ENCODE results near the gene LRRK2. TPM values are rescaled to one million over a fixed set of nuclear protein-coding genes. Genes with fewer than 3 reads are reported as not detected.
"Not testable (repeated sequence)": the region's sequence is repeated elsewhere in the genome, so short reads cannot be mapped to it uniquely, and the experiment has no call there.

Gene LRRK2
- total RNA-seq, 1 donor from 2014 or later = 0.26 TPM

DNA sequence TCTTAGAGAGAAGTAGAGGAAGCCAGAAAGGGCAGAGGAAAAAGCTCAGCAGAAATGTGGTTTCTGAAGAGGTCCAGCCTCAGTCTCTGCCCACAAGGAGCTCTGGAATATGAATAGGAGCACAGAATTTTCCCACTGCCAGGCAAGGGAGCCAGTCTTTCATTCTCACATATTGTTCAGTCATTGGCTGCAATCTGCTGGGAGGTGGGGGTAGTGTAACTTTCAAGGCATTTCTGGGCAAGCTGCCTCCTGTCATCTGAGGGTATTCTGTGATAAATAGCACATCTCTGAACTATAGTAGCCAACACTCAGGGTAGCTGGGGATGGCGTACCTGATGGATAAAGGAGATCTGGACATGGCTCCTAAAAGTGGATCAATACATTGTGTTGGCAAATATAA lies 127.2 kb downstream of the LRRK2 start:
- H3K4me3 Mint-ChIP-seq (ENCODE audit: unreplicated experiment) = no peak overlapping the region
- peaks cover 3% of the 10 kb centered on the region for H3K36me3 Mint-ChIP-seq (ENCODE audit: low read depth, unreplicated experiment)
- H3K4me1 Mint-ChIP-seq (ENCODE audit: unreplicated experiment) = no peaks in the 10 kb centered on the region

GRCh38 chr12:40375076-40375475 lies 150.3 kb downstream of the LRRK2 start:
- no peak overlapping the region for H3K27ac Mint-ChIP-seq (ENCODE audit: unreplicated experiment)
- no peaks in the 10 kb centered on the region for H3K36me3 Mint-ChIP-seq (ENCODE audit: low read depth, unreplicated experiment)
- H3K27me3 Mint-ChIP-seq (ENCODE audit: unreplicated experiment) = no peaks in the 10 kb centered on the region
- peak; percentile 17 for TF ChIP-seq CTCF (IDR thresholded peaks at IDR 0.05; ENCODE audit: unreplicated experiment)
- no peaks in the 10 kb centered on the region for H3K9me3 Mint-ChIP-seq (ENCODE audit: unreplicated experiment)
- H3K4me3 Mint-ChIP-seq (ENCODE audit: unreplicated experiment) = no peak overlapping the region
- DNase-seq (ENCODE audit: low spot score) = no peak
- H3K4me1 Mint-ChIP-seq (ENCODE audit: unreplicated experiment) = no peaks in the 10 kb centered on the region

More for the DNA sequence above, 127.2 kb downstream of the LRRK2 start:
- H3K27ac Mint-ChIP-seq (ENCODE audit: unreplicated experiment) = no peak overlapping the region
- no peak for DNase-seq (ENCODE audit: low spot score)
- peaks cover 3% of the 10 kb centered on the region for H3K27me3 Mint-ChIP-seq (ENCODE audit: unreplicated experiment)
- TF ChIP-seq CTCF (IDR thresholded peaks at IDR 0.05; ENCODE audit: unreplicated experiment) = no peak
- no peaks in the 10 kb centered on the region for H3K9me3 Mint-ChIP-seq (ENCODE audit: unreplicated experiment)

GRCh38 chr12:40376533-40377267 lies 151.9 kb downstream of the LRRK2 start:
- H3K4me1 Mint-ChIP-seq (ENCODE audit: unreplicated experiment) = no peaks in the 10 kb centered on the region
- no peaks in the 10 kb centered on the region for H3K9me3 Mint-ChIP-seq (ENCODE audit: unreplicated experiment)
- H3K4me3 Mint-ChIP-seq (ENCODE audit: unreplicated experiment) = no peak overlapping the region
- no peak for DNase-seq (ENCODE audit: low spot score)
- no peak overlapping the region for H3K27ac Mint-ChIP-seq (ENCODE audit: unreplicated experiment)
- no peaks in the 10 kb centered on the region for H3K36me3 Mint-ChIP-seq (ENCODE audit: low read depth, unreplicated experiment)
- H3K27me3 Mint-ChIP-seq (ENCODE audit: unreplicated experiment) = no peaks in the 10 kb centered on the region
- TF ChIP-seq CTCF (IDR thresholded peaks at IDR 0.05; ENCODE audit: unreplicated experiment) = no peak

DNA sequence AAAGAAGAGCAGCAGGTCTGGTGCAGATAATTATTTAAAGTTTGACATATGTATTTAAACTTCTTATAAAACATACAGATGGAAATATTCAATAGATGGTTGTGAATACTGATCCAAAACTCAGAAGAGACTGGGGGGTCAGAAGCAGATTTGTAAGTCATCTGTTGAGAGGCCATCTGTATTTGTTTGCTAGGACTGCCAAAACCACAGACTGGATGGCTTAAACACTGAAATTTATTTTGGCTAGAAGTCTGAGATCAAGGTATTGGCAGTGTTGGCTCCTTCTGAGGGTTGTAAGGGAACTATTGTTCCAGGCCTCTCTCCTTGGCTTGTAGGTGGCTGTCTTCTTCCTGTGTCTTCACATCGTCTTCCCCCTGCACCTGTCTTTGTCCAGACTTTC lies 153.9 kb downstream of the LRRK2 start:
- no peak for DNase-seq (ENCODE audit: low spot score)
- Mint-ChIP-seq H3K4me1 (ENCODE audit: unreplicated experiment) (no peaks in the 10 kb centered on the region), H3K4me3 (ENCODE audit: unreplicated experiment) (no peak overlapping the region), H3K36me3 (ENCODE audit: low read depth, unreplicated experiment) (no peaks in the 10 kb centered on the region), H3K27ac (ENCODE audit: unreplicated experiment) (no peak overlapping the region), H3K9me3 (ENCODE audit: unreplicated experiment) (no peaks in the 10 kb centered on the region), H3K27me3 (ENCODE audit: unreplicated experiment) (no peaks in the 10 kb centered on the region)
- no peak for TF ChIP-seq CTCF (IDR thresholded peaks at IDR 0.05; ENCODE audit: unreplicated experiment)

DNA sequence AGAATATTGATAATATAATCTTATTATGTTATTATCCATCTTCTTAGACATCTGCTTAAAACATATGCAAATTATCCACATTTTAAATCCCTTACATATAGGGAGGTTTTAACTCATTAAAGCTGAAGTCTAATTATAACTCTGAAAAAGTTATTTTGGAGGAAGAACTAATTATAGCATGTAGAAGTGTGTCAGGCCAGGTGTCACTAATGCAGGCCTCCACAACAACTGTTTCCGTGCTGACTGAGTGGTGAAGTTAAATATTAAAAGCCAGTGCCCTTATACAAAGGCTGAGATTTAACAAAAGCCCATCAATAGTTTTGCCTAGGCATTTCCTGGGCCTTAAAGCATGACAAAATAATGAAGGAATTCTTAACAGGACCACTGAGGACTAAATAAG lies 157.4 kb downstream of the LRRK2 start:
- H3K4me1 Mint-ChIP-seq (ENCODE audit: unreplicated experiment) = no peaks in the 10 kb centered on the region
- no peak overlapping the region for H3K27ac Mint-ChIP-seq (ENCODE audit: unreplicated experiment)

GRCh38 chr12:40387279-40387678 lies 162.5 kb downstream of the LRRK2 start:
- H3K27me3 Mint-ChIP-seq (ENCODE audit: unreplicated experiment); DNase-seq (ENCODE audit: low spot score); H3K36me3 Mint-ChIP-seq (ENCODE audit: low read depth, unreplicated experiment); H3K4me3 Mint-ChIP-seq (ENCODE audit: unreplicated experiment); H3K9me3 Mint-ChIP-seq (ENCODE audit: unreplicated experiment); H3K27ac Mint-ChIP-seq (ENCODE audit: unreplicated experiment); H3K4me1 Mint-ChIP-seq (ENCODE audit: unreplicated experiment): not testable (repeated sequence)

More for the DNA sequence above, 157.4 kb downstream of the LRRK2 start:
- TF ChIP-seq CTCF (IDR thresholded peaks at IDR 0.05; ENCODE audit: unreplicated experiment) = no peak
- Mint-ChIP-seq H3K9me3 (ENCODE audit: unreplicated experiment) (no peaks in the 10 kb centered on the region), H3K4me3 (ENCODE audit: unreplicated experiment) (no peak overlapping the region), H3K27me3 (ENCODE audit: unreplicated experiment) (peaks cover 2% of the 10 kb centered on the region), H3K36me3 (ENCODE audit: low read depth, unreplicated experiment) (no peaks in the 10 kb centered on the region)
- no peak for DNase-seq (ENCODE audit: low spot score)

All from endothelial cell (in vitro differentiated cells).